ENCODE data around the gene ZNF518A.
"Not testable (repeated sequence)": the region's sequence is repeated elsewhere in the genome, so short reads cannot be mapped to it uniquely, and the experiment has no call there.

Gene ZNF518A

GRCh38 chr10:96153070-96153469 is 23.0 kb downstream of the ZNF518A start:
- DNase-seq (ENCODE audit: low spot score in 2 of 2) (no peak), ATAC-seq (replicated peaks; ENCODE audit: extremely low read depth, poor library complexity, severe bottlenecking) (no peak)
- peaks cover 48% of the 10 kb centered on the region for H3K36me3 Mint-ChIP-seq (ENCODE audit: insufficient read depth)
- H3K27me3 Mint-ChIP-seq = no peaks in the 10 kb centered on the region
- H3K4me1 Mint-ChIP-seq = peaks cover 6% of the 10 kb centered on the region
- H3K4me3 Mint-ChIP-seq = no peak overlapping the region
- no peak overlapping the region for H3K27ac Mint-ChIP-seq (ENCODE audit: low read depth)
- peaks cover 6% of the 10 kb centered on the region for H3K9me3 Mint-ChIP-seq

GRCh38 chr10:96165726-96166125 is 35.6 kb downstream of the ZNF518A start:
- Mint-ChIP-seq H3K27me3 (no peaks in the 10 kb centered on the region), H3K36me3 (ENCODE audit: insufficient read depth) (no peaks in the 10 kb centered on the region), H3K27ac (ENCODE audit: low read depth) (no peak overlapping the region), H3K4me3 (no peak overlapping the region), H3K4me1 (no peaks in the 10 kb centered on the region), H3K9me3 (peaks cover 18% of the 10 kb centered on the region)
- DNase-seq (ENCODE audit: low spot score in 2 of 2) (no peak), ATAC-seq (replicated peaks; ENCODE audit: extremely low read depth, poor library complexity, severe bottlenecking) (no peak)

GRCh38 chr10:96168546-96168945 is 38.4 kb downstream of the ZNF518A start:
- Mint-ChIP-seq H3K36me3 (ENCODE audit: insufficient read depth) (no peaks in the 10 kb centered on the region), H3K27me3 (no peaks in the 10 kb centered on the region), H3K4me1 (no peaks in the 10 kb centered on the region), H3K4me3 (no peak overlapping the region), H3K27ac (ENCODE audit: low read depth) (no peak overlapping the region), H3K9me3 (peaks cover 18% of the 10 kb centered on the region)
- ATAC-seq (replicated peaks; ENCODE audit: extremely low read depth, poor library complexity, severe bottlenecking) = no peak
- DNase-seq (ENCODE audit: low spot score in 2 of 2) = no peak

- no peak for DNase-seq (ENCODE audit: low spot score in 2 of 2)
- Mint-ChIP-seq H3K4me3 (no peak overlapping the region), H3K27me3 (no peaks in the 10 kb centered on the region), H3K9me3 (peaks cover 25% of the 10 kb centered on the region), H3K27ac (ENCODE audit: low read depth) (no peak overlapping the region), H3K36me3 (ENCODE audit: insufficient read depth) (peaks cover 1% of the 10 kb centered on the region), H3K4me1 (no peaks in the 10 kb centered on the region)
- no peak for ATAC-seq (replicated peaks; ENCODE audit: extremely low read depth, poor library complexity, severe bottlenecking)
These were observed 40.1 kb downstream of the ZNF518A start for GRCh38 chr10:96170230-96170629.

GRCh38 chr10:96172666-96173065 is 42.6 kb downstream of the ZNF518A start:
- Mint-ChIP-seq H3K9me3 (peaks cover 16% of the 10 kb centered on the region), H3K4me1 (no peaks in the 10 kb centered on the region), H3K27me3 (no peaks in the 10 kb centered on the region), H3K4me3 (no peak overlapping the region), H3K27ac (ENCODE audit: low read depth) (no peak overlapping the region), H3K36me3 (ENCODE audit: insufficient read depth) (peaks cover 1% of the 10 kb centered on the region)
- no peak for DNase-seq (ENCODE audit: low spot score in 2 of 2)
- ATAC-seq (replicated peaks; ENCODE audit: extremely low read depth, poor library complexity, severe bottlenecking) = no peak

- ATAC-seq (replicated peaks; ENCODE audit: extremely low read depth, poor library complexity, severe bottlenecking) = no peak
- no peak overlapping the region for H3K27ac Mint-ChIP-seq (ENCODE audit: low read depth)
- no peak overlapping the region for H3K4me3 Mint-ChIP-seq
These were observed 46.9 kb downstream of the ZNF518A start for GRCh38 chr10:96176985-96177384.

GRCh38 chr10:96188421-96188820 is 58.3 kb downstream of the ZNF518A start:
- H3K4me1 Mint-ChIP-seq = no peaks in the 10 kb centered on the region
- H3K9me3 Mint-ChIP-seq = peaks cover 11% of the 10 kb centered on the region
- peaks cover 55% of the 10 kb centered on the region for H3K27me3 Mint-ChIP-seq
- ATAC-seq (replicated peaks; ENCODE audit: extremely low read depth, poor library complexity, severe bottlenecking) = no peak
- H3K27ac Mint-ChIP-seq (ENCODE audit: low read depth) = no peak overlapping the region
- no peak overlapping the region for H3K4me3 Mint-ChIP-seq
- H3K36me3 Mint-ChIP-seq (ENCODE audit: insufficient read depth) = peaks cover 2% of the 10 kb centered on the region
- no peak for DNase-seq (ENCODE audit: low spot score in 2 of 2)

More at GRCh38 chr10:96176985-96177384, 46.9 kb downstream of the ZNF518A start:
- DNase-seq (ENCODE audit: low spot score in 2 of 2) = no peak
- Mint-ChIP-seq H3K27me3 (peaks cover 7% of the 10 kb centered on the region), H3K9me3 (peaks cover 16% of the 10 kb centered on the region), H3K36me3 (ENCODE audit: insufficient read depth) (peaks cover 1% of the 10 kb centered on the region), H3K4me1 (no peaks in the 10 kb centered on the region)

- no peak overlapping the region for H3K27ac Mint-ChIP-seq (ENCODE audit: low read depth)
- H3K4me1 Mint-ChIP-seq = no peaks in the 10 kb centered on the region
- peaks cover 2% of the 10 kb centered on the region for H3K36me3 Mint-ChIP-seq (ENCODE audit: insufficient read depth)
- no peak overlapping the region for H3K4me3 Mint-ChIP-seq
- H3K27me3 Mint-ChIP-seq = peaks cover 53% of the 10 kb centered on the region
- ATAC-seq (replicated peaks; ENCODE audit: extremely low read depth, poor library complexity, severe bottlenecking) = no peak
- DNase-seq (ENCODE audit: low spot score in 2 of 2) = no peak
- H3K9me3 Mint-ChIP-seq = peaks cover 9% of the 10 kb centered on the region
These were observed 58.8 kb downstream of the ZNF518A start for GRCh38 chr10:96188916-96189315.

GRCh38 chr10:96189505-96189904 is 59.4 kb downstream of the ZNF518A start:
- not testable (repeated sequence) for ATAC-seq (replicated peaks; ENCODE audit: extremely low read depth, poor library complexity, severe bottlenecking); H3K27ac Mint-ChIP-seq (ENCODE audit: low read depth); H3K9me3 Mint-ChIP-seq; H3K4me1 Mint-ChIP-seq; DNase-seq (ENCODE audit: low spot score in 2 of 2); H3K4me3 Mint-ChIP-seq; H3K36me3 Mint-ChIP-seq (ENCODE audit: insufficient read depth)
- H3K27me3 Mint-ChIP-seq = peaks cover 48% of the 10 kb centered on the region

- Mint-ChIP-seq H3K9me3 (no peaks in the 10 kb centered on the region), H3K4me3 (no peak overlapping the region), H3K36me3 (ENCODE audit: insufficient read depth) (no peaks in the 10 kb centered on the region), H3K27ac (ENCODE audit: low read depth) (no peak overlapping the region), H3K27me3 (peaks cover 16% of the 10 kb centered on the region), H3K4me1 (no peaks in the 10 kb centered on the region)
- no peak for ATAC-seq (replicated peaks; ENCODE audit: extremely low read depth, poor library complexity, severe bottlenecking)
- DNase-seq (ENCODE audit: low spot score in 2 of 2) = no peak
These were observed 71.4 kb downstream of the ZNF518A start for GRCh38 chr10:96201525-96201924.

- Mint-ChIP-seq H3K27ac (ENCODE audit: low read depth) (no peak overlapping the region), H3K27me3 (peaks cover 18% of the 10 kb centered on the region), H3K4me3 (no peak overlapping the region), H3K4me1 (no peaks in the 10 kb centered on the region), H3K36me3 (ENCODE audit: insufficient read depth) (peaks cover 2% of the 10 kb centered on the region), H3K9me3 (no peaks in the 10 kb centered on the region)
- no peak for ATAC-seq (replicated peaks; ENCODE audit: extremely low read depth, poor library complexity, severe bottlenecking)
- no peak for DNase-seq (ENCODE audit: low spot score in 2 of 2)
These were observed 75.5 kb downstream of the ZNF518A start for GRCh38 chr10:96205580-96205979.

- DNase-seq (ENCODE audit: low spot score in 2 of 2) = no peak
- Mint-ChIP-seq H3K4me1 (no peaks in the 10 kb centered on the region), H3K27me3 (peaks cover 34% of the 10 kb centered on the region), H3K9me3 (no peaks in the 10 kb centered on the region), H3K36me3 (ENCODE audit: insufficient read depth) (peaks cover 2% of the 10 kb centered on the region), H3K4me3 (no peak overlapping the region), H3K27ac (ENCODE audit: low read depth) (no peak overlapping the region)
- no peak for ATAC-seq (replicated peaks; ENCODE audit: extremely low read depth, poor library complexity, severe bottlenecking)
These were observed 78.2 kb downstream of the ZNF518A start for GRCh38 chr10:96208271-96208670.

GRCh38 chr10:96208946-96209345 is 78.8 kb downstream of the ZNF518A start:
- Mint-ChIP-seq H3K4me3 (no peak overlapping the region), H3K27me3 (peaks cover 41% of the 10 kb centered on the region), H3K4me1 (no peaks in the 10 kb centered on the region), H3K36me3 (ENCODE audit: insufficient read depth) (peaks cover 2% of the 10 kb centered on the region), H3K9me3 (no peaks in the 10 kb centered on the region), H3K27ac (ENCODE audit: low read depth) (no peak overlapping the region)
- DNase-seq (ENCODE audit: low spot score in 2 of 2) (no peak), ATAC-seq (replicated peaks; ENCODE audit: extremely low read depth, poor library complexity, severe bottlenecking) (no peak)

- H3K4me3 Mint-ChIP-seq = no peak overlapping the region
- no peaks in the 10 kb centered on the region for H3K9me3 Mint-ChIP-seq
- H3K27me3 Mint-ChIP-seq = peaks cover 69% of the 10 kb centered on the region
- H3K4me1 Mint-ChIP-seq = no peaks in the 10 kb centered on the region
- peaks cover 7% of the 10 kb centered on the region for H3K36me3 Mint-ChIP-seq (ENCODE audit: insufficient read depth)
- ATAC-seq (replicated peaks; ENCODE audit: extremely low read depth, poor library complexity, severe bottlenecking) = no peak
- DNase-seq (ENCODE audit: low spot score in 2 of 2) = no peak
- H3K27ac Mint-ChIP-seq (ENCODE audit: low read depth) = no peak overlapping the region
These were observed 81.7 kb downstream of the ZNF518A start for GRCh38 chr10:96211764-96212163.

All from central memory CD8-positive, alpha-beta T cell (primary cell).